DOHH2 (cell line): ENCODE measurements around the gene VAPB.

Experiments
- EZH2phosphoT487 ChIP-seq: fragments of 200-600 bp; sonication (generic); IDR thresholded peaks from 2 replicates; pipeline ENCODE4 v1.6.1; 2017; ENCODE audit warnings: borderline replicate concordance, mild to moderate bottlenecking, antibody characterized with exemption, low read length, moderate library complexity, mixed read lengths
- TF ChIP-seq, protein P1 (sequence below): fragments of 200-600 bp; sonication (generic); IDR thresholded peaks from one replicate; pipeline ENCODE4 v1.5.1; 2014; ENCODE audit warnings: antibody characterized with exemption, mild to moderate bottlenecking, low read depth, low read length; ENCODE audit not compliant: poor library complexity, severe bottlenecking

DNA sequence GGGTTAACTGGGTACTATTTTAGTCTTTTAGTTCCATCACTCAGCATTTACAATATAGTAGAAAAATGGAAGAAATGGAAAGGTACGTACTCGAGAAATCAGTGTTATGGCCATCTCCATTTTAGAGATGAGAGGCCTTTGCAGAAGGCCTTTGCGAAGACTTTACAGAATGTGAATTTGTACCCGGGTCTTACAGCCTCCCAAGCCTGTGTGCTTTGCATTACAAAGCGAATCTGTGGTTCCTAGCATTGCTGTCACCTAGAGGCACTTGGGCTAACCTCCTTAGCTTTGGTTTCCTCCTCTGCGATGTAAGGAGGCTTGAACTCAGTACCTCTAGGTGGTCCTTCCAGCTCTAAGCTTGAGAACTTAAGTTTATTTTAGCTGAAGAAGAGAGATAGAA is 10.9 kb downstream of the VAPB start:
- TF ChIP-seq, protein P1, sequence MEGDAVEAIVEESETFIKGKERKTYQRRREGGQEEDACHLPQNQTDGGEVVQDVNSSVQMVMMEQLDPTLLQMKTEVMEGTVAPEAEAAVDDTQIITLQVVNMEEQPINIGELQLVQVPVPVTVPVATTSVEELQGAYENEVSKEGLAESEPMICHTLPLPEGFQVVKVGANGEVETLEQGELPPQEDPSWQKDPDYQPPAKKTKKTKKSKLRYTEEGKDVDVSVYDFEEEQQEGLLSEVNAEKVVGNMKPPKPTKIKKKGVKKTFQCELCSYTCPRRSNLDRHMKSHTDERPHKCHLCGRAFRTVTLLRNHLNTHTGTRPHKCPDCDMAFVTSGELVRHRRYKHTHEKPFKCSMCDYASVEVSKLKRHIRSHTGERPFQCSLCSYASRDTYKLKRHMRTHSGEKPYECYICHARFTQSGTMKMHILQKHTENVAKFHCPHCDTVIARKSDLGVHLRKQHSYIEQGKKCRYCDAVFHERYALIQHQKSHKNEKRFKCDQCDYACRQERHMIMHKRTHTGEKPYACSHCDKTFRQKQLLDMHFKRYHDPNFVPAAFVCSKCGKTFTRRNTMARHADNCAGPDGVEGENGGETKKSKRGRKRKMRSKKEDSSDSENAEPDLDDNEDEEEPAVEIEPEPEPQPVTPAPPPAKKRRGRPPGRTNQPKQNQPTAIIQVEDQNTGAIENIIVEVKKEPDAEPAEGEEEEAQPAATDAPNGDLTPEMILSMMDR, result no peak
- no peak for TF ChIP-seq EZH2phosphoT487
